Hepatocyte (in vitro differentiated cells): ENCODE results near the gene PRR36.

ENCODE experiments used
- CTCF ChIP-seq: fragments of 200-600 bp; sonication (generic); IDR thresholded peaks from 2 replicates; pipeline ENCODE4 v1.5.1; 2016; ENCODE audit warnings: antibody characterized with exemption, mild to moderate bottlenecking; ENCODE audit not compliant: poor library complexity
- EZH2 ChIP-seq: fragments of 200-600 bp; sonication (generic); IDR thresholded peaks from 2 replicates; pipeline ENCODE4 v1.6.1; 2016; ENCODE audit warnings: antibody characterized with exemption, mild to moderate bottlenecking, borderline replicate concordance
- EZH2phosphoT487 ChIP-seq: fragments of 200-600 bp; sonication (generic); IDR thresholded peaks from one replicate; pipeline ENCODE4 v1.6.1; 2018; ENCODE audit warnings: antibody characterized with exemption, mild to moderate bottlenecking, low read depth, moderate library complexity; ENCODE audit not compliant: unreplicated experiment, severe bottlenecking

- TF ChIP-seq CTCF, result no peak
- no peak for TF ChIP-seq EZH2
- TF ChIP-seq EZH2phosphoT487, result no peak
These were observed 11.6 kb upstream of the PRR36 start for GRCh38 chr19:7885818-7886217.
